Measurements from ENCODE around the gene YWHAG. TPM values are rescaled to one million over a fixed set of nuclear protein-coding genes. Genes with fewer than 3 reads are reported as not detected.
"Not testable (repeated sequence)": the region's sequence is repeated elsewhere in the genome, so short reads cannot be mapped to it uniquely, and the experiment has no call there.

The YWHAG gene
- total RNA-seq, 2 experiments from 2014 or later, result 140 to 144 TPM

DNA sequence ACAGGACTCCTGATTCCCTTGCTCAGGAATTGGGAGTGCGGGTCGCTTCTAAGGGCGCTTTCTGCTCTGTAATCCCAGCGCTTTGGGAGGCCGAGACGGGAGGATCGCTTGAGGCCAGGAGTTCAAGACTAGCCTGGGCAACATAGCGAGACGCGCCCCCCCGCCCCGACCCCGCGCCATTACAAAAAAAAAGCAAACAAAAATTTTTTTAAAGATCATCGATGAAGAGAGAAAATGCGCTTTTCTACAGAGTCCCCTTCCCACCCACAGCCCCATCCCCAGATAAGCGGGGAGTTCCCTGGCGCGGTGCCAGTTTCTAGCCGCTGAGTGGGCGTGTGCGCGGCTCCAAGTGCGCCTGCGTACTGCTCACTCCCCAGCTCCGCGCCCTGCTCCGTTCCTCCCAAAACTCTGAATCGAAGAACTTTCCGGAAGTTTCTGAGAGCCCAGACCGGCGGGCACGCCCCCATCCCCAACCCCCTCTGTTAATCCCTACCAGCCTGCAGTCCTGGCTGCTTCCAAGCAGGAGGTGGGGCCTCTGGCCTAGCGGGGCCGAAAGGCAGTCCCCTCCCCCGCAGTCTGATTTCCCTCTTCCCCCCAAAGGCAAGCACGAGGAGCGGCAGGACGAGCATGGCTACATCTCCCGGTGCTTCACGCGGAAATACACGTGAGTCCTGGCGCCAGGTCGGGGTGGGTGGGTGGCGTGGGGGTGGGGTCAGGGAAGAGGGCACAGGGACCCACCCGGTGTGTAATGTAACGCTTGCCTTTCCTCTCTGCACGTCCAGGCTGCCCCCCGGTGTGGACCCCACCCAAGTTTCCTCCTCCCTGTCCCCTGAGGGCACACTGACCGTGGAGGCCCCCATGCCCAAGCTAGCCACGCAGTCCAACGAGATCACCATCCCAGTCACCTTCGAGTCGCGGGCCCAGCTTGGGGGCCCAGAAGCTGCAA lies 55.3 kb downstream of the YWHAG start:
- ATAC-seq, result peak; percentile 75
- peaks cover 14% of the 10 kb centered on the region for H3K4me1 Mint-ChIP-seq
- CTCF ChIA-PET, result interaction anchor here (0.6 to 3.4 kb wide), 5 partner anchors 11 to 125 kb away, joined by 3 to 24 read pairs (median 4); no protein-coding TSS in a partner anchor
- H3K27me3 Mint-ChIP-seq, result no peaks in the 10 kb centered on the region
- intact Hi-C loops (cut with DNase I, micrococcal nuclease), result loop anchor here in 1 of 2 experiments (1.0 kb wide), 3 partner anchors 11 to 15 kb away; no protein-coding TSS in a partner anchor
- H3K9me3 Mint-ChIP-seq (ENCODE audit: low read depth), result no peaks in the 10 kb centered on the region
- DNase-seq, result peak; percentile 86
- H3K4me3 Mint-ChIP-seq, result peak overlapping the region; percentile 81
- H3K36me3 Mint-ChIP-seq (ENCODE audit: low read depth), result peaks cover 4% of the 10 kb centered on the region
- peak overlapping the region; percentile 93 for H3K27ac Mint-ChIP-seq
- POLR2A ChIA-PET, result no interaction called here

- ChIA-PET CTCF (interaction anchor here (0.6 to 3.4 kb wide), 9 partner anchors 11 to 125 kb away, joined by 3 to 24 read pairs (median 3); no protein-coding TSS in a partner anchor), POLR2A (no interaction called here)
- no peaks in the 10 kb centered on the region for H3K9me3 Mint-ChIP-seq (ENCODE audit: low read depth)
- peak within 1 kb of the TSS; percentile 81 for H3K4me3 Mint-ChIP-seq
- H3K27ac Mint-ChIP-seq, result peak within 1 kb of the TSS; percentile 93
- peaks cover 4% of the 10 kb centered on the region for H3K36me3 Mint-ChIP-seq (ENCODE audit: low read depth)
- ATAC-seq (peak; percentile 40), DNase-seq (peak; percentile 77)
- no peaks in the 10 kb centered on the region for H3K27me3 Mint-ChIP-seq
- H3K4me1 Mint-ChIP-seq, result peaks cover 14% of the 10 kb centered on the region
- intact Hi-C loops (cut with DNase I, micrococcal nuclease), result loop anchor here in 1 of 2 experiments (1.0 kb wide), 3 partner anchors 11 to 16 kb away; no protein-coding TSS in a partner anchor
These were observed 56.2 kb downstream of the YWHAG start, which contains the start of gene HSPB1 for GRCh38 chr7:76302347-76303201. TSS of gene HSPB1 (plus strand) at chr7:76302673. CDS start at chr7:76302713, 40 bp downstream.

GRCh38 chr7:76301000-76301399 lies 57.8 kb downstream of the YWHAG start:
- Mint-ChIP-seq H3K9me3 (ENCODE audit: low read depth) (no peaks in the 10 kb centered on the region), H3K4me1 (peaks cover 14% of the 10 kb centered on the region), H3K4me3 (no peak overlapping the region), H3K36me3 (ENCODE audit: low read depth) (peaks cover 4% of the 10 kb centered on the region), H3K27ac (no peak overlapping the region), H3K27me3 (no peaks in the 10 kb centered on the region)
- intact Hi-C loops (cut with DNase I, micrococcal nuclease), result no loop called here
- POLR2A ChIA-PET, result no interaction called here
- ATAC-seq (no peak), DNase-seq (no peak)
- CTCF ChIA-PET, result interaction anchor here (1.4 to 2.2 kb wide), 2 partner anchors 9 to 13 kb away, joined by 5 to 16 read pairs; no protein-coding TSS in a partner anchor

- Mint-ChIP-seq H3K4me1 (peaks cover 14% of the 10 kb centered on the region), H3K4me3 (no peak overlapping the region), H3K36me3 (ENCODE audit: low read depth) (peaks cover 4% of the 10 kb centered on the region), H3K27ac (no peak overlapping the region), H3K27me3 (no peaks in the 10 kb centered on the region), H3K9me3 (ENCODE audit: low read depth) (no peaks in the 10 kb centered on the region)
- ChIA-PET CTCF (interaction anchor here (1.1 kb wide), 1 partner anchor 14 kb away, joined by 4 read pairs; no protein-coding TSS in a partner anchor), POLR2A (no interaction called here)
- DNase-seq (no peak), ATAC-seq (no peak)
- intact Hi-C loops (cut with DNase I, micrococcal nuclease), result no loop called here
These were observed 58.5 kb downstream of the YWHAG start for GRCh38 chr7:76300166-76300731.

DNA sequence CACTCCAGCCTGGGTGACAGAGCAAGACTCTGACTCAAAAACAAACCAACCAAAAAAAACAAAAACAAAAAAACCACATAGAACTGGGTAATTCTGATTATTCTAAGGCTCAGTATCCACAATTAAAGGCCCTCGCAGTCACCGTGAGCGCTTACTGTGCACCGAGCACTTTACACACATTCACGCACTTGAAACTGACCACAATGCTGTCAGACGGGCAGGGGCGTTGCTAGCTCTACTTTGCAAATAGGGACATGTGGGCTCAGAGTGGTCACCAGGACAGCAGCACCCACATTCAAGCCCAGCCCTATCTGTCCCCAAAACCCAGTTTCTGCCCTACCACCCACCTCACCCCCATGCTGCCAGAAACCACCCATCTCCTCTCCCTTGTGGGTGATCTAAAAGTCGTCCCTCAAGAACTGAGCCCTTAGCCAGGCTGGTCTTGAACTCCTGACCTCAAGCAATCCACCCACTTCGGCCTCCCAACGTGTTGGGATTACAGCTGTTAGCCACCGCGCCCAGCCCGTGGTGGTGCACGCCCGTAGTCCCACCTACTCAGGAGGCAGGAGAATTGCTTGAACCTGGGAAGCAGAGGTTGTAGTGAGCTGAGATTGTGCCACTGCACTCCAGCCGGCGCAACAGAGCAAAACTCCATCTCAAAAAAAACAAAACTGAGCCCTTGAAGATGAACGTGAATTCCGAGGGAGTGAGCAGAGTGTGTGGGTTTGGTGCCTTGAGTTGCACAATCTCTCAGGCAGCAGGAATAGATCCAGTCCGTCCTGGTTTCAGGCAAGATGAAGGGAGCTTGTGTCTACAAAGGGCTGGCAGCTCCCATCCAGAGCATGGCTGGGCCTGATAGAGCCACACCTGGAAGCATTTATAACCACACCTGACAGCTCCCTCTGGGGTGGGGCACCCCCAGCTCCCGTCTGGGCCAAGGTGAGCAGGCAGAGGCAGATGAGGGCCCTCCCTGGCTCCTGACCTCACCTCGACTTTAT lies 61.7 kb downstream of the YWHAG start:
- Mint-ChIP-seq H3K27ac (no peak overlapping the region), H3K4me1 (peaks cover 3% of the 10 kb centered on the region), H3K36me3 (ENCODE audit: low read depth) (no peaks in the 10 kb centered on the region), H3K4me3 (no peak overlapping the region), H3K27me3 (peaks cover 2% of the 10 kb centered on the region), H3K9me3 (ENCODE audit: low read depth) (no peaks in the 10 kb centered on the region)
- ATAC-seq, result no peak
- POLR2A ChIA-PET, result no interaction called here
- CTCF ChIA-PET, result interaction anchor here (1.0 to 2.6 kb wide), 3 partner anchors 17 to 63 kb away, joined by 3 to 7 read pairs (median 3); no protein-coding TSS in a partner anchor
- no peak for DNase-seq
- intact Hi-C loops (cut with DNase I, micrococcal nuclease), result no loop called here

- ATAC-seq, result no peak
- Mint-ChIP-seq H3K27me3 (peaks cover 2% of the 10 kb centered on the region), H3K4me3 (no peak overlapping the region), H3K9me3 (ENCODE audit: low read depth) (no peaks in the 10 kb centered on the region), H3K4me1 (peaks cover 12% of the 10 kb centered on the region), H3K27ac (no peak overlapping the region), H3K36me3 (ENCODE audit: low read depth) (no peaks in the 10 kb centered on the region)
- DNase-seq, result peak; percentile 22
- ChIA-PET POLR2A (no interaction called here), CTCF (interaction anchor here (1.3 to 1.6 kb wide), 2 partner anchors 19 to 23 kb away, joined by 4 to 6 read pairs; no protein-coding TSS in a partner anchor)
- intact Hi-C loops (cut with DNase I, micrococcal nuclease), result no loop called here
These were observed 64.3 kb downstream of the YWHAG start for GRCh38 chr7:76294344-76295024.

GRCh38 chr7:76293407-76293901 lies 65.3 kb downstream of the YWHAG start:
- peaks cover 2% of the 10 kb centered on the region for H3K27me3 Mint-ChIP-seq
- H3K27ac Mint-ChIP-seq, result no peak overlapping the region
- H3K9me3 Mint-ChIP-seq (ENCODE audit: low read depth), result no peaks in the 10 kb centered on the region
- CTCF ChIA-PET, result interaction anchor here (1.5 to 1.6 kb wide), 2 partner anchors 12 to 20 kb away, joined by 6 read pairs; no protein-coding TSS in a partner anchor
- no peaks in the 10 kb centered on the region for H3K36me3 Mint-ChIP-seq (ENCODE audit: low read depth)
- no peak overlapping the region for H3K4me3 Mint-ChIP-seq
- peaks cover 12% of the 10 kb centered on the region for H3K4me1 Mint-ChIP-seq
- POLR2A ChIA-PET, result no interaction called here
- intact Hi-C loops (cut with DNase I, micrococcal nuclease), result no loop called here
- ATAC-seq (no peak), DNase-seq (no peak)

GRCh38 chr7:76292911-76293310 lies 65.9 kb downstream of the YWHAG start:
- ChIA-PET POLR2A (interaction anchor here (0.6 kb wide), 1 partner anchor 203 kb away, joined by 5 read pairs; no protein-coding TSS in a partner anchor), CTCF (interaction anchor here (1.2 to 2.7 kb wide), 6 partner anchors 9 to 58 kb away, joined by 3 to 28 read pairs (median 6); partner anchors contain the start of gene HSPB1)
- not testable (repeated sequence) for DNase-seq

DNA sequence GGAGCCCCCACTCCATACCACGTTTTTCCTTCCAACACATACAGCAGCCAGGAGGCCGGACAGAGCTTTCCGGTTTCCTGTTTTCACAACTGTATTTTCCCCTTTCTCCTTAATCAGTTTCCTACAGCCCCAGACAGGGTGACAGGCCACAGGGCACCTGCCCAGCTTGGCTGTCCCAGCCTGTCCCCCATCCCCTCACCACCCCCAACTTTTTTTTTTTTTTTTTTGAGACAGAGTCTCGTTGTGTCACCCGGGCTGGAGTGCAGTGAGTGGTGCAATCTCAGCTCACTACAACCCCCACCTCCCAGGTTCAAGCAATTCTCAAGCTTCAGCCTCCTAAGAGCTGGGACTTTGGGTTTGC lies 66.6 kb downstream of the YWHAG start:
- CTCF ChIA-PET, result interaction anchor here (1.2 to 2.7 kb wide), 9 partner anchors 9 to 57 kb away, joined by 3 to 42 read pairs (median 10); partner anchors contain the start of gene HSPB1
- Mint-ChIP-seq H3K4me1 (peaks cover 12% of the 10 kb centered on the region), H3K9me3 (ENCODE audit: low read depth) (no peaks in the 10 kb centered on the region), H3K27me3 (peaks cover 2% of the 10 kb centered on the region), H3K36me3 (ENCODE audit: low read depth) (no peaks in the 10 kb centered on the region), H3K27ac (no peak overlapping the region), H3K4me3 (no peak overlapping the region)
- ATAC-seq (peak; percentile 5), DNase-seq (no peak)
- POLR2A ChIA-PET, result interaction anchor here (0.6 to 0.9 kb wide), 3 partner anchors 30 to 202 kb away, joined by 3 to 5 read pairs (median 5); no protein-coding TSS in a partner anchor
- intact Hi-C loops (cut with DNase I, micrococcal nuclease), result no loop called here

More at GRCh38 chr7:76292911-76293310, 65.9 kb downstream of the YWHAG start:
- H3K27me3 Mint-ChIP-seq; H3K9me3 Mint-ChIP-seq (ENCODE audit: low read depth); H3K4me3 Mint-ChIP-seq; ATAC-seq; H3K27ac Mint-ChIP-seq; H3K36me3 Mint-ChIP-seq (ENCODE audit: low read depth); intact Hi-C loops (cut with DNase I, micrococcal nuclease): not testable (repeated sequence)
- peaks cover 12% of the 10 kb centered on the region for H3K4me1 Mint-ChIP-seq
